Measurements from ENCODE around the gene ACTMAP.

GRCh38 chr19:40791349-40791748, 41.1 kb upstream of the ACTMAP start:
- TF ChIP-seq CTCF (IDR thresholded peaks at IDR 0.05), result no peak
- TF ChIP-seq RAD21 (IDR thresholded peaks at IDR 0.05; ENCODE audit: low read length), result no peak
- no peak for TF ChIP-seq MAX (IDR thresholded peaks at IDR 0.05; ENCODE audit: low read depth)
- no peak for TF ChIP-seq EZH2phosphoT487 (IDR thresholded peaks at IDR 0.05; ENCODE audit: borderline replicate concordance, low read depth)
- TF ChIP-seq FOSL2 (IDR thresholded peaks at IDR 0.05; ENCODE audit: borderline replicate concordance, low read depth), result no peak
- no peak for TF ChIP-seq REST (IDR thresholded peaks at IDR 0.05; ENCODE audit: low read depth, low read length)
- TF ChIP-seq PBX3 (IDR thresholded peaks at IDR 0.05), result no peak
- TF ChIP-seq USF2 (IDR thresholded peaks at IDR 0.05; ENCODE audit: borderline replicate concordance, low read depth, low read length), result no peak
- TF ChIP-seq TEAD4 (IDR thresholded peaks at IDR 0.05; ENCODE audit: borderline replicate concordance, insufficient read depth), result no peak
- TF ChIP-seq EP300 (IDR thresholded peaks at IDR 0.05; ENCODE audit: borderline replicate concordance in 1 of 2, low read depth in 1 of 2, low read length in 1 of 2), result no peak
- no peak for TF ChIP-seq SIN3A (IDR thresholded peaks at IDR 0.05; ENCODE audit: borderline replicate concordance, low read depth, low read length)
- no peak for TF ChIP-seq MXI1 (IDR thresholded peaks at IDR 0.05; ENCODE audit: low read depth, low read length)
- no peak for TF ChIP-seq POLR2AphosphoS5 (IDR thresholded peaks at IDR 0.05; ENCODE audit: low read depth, low read length)

Data from SK-N-SH (cell line).